PFSK-1 (cell line): ENCODE results near the gene ZNF646.

ENCODE experiments used
- FOXP2 ChIP-seq: optimal IDR thresholded peaks from 2 replicates; pipeline ENCODE3; 2011; ENCODE audit warnings: borderline replicate concordance, control low read depth, inconsistent platforms; ENCODE audit not compliant: insufficient read depth; ENCODE audit errors: extremely low read length, extremely low read depth
- POLR2AphosphoS5 ChIP-seq: IDR thresholded peaks from 2 replicates; pipeline ENCODE4 v1.6.1; 2012; ENCODE audit warnings: low read depth, mild to moderate bottlenecking, control low read depth, low read length, moderate library complexity
- REST ChIP-seq, 2 experiments: IDR thresholded peaks; 2 replicates each; pipeline versions ENCODE4 v1.6.1 to v1.8.0; 2011 to 2012; ENCODE audit warnings: low read depth in 2 of 2, low read length in 2 of 2, control low read depth in 1 of 2, inconsistent platforms in 1 of 2, mild to moderate bottlenecking in 1 of 2, moderate library complexity in 1 of 2; ENCODE audit not compliant: insufficient read depth in 1 of 2
- SIN3A ChIP-seq: IDR thresholded peaks from 2 replicates; pipeline ENCODE4 v1.6.1; 2012; ENCODE audit warnings: mild to moderate bottlenecking, low read length, moderate library complexity, borderline replicate concordance; ENCODE audit not compliant: insufficient read depth
- TAF1 ChIP-seq: IDR thresholded peaks from 2 replicates; pipeline ENCODE4 v1.6.1; 2012; ENCODE audit warnings: low read length, control low read depth, borderline replicate concordance; ENCODE audit not compliant: insufficient read depth

Gene ZNF646

GRCh38 chr16:31127182-31127581 lies 53.0 kb downstream of the ZNF646 start:
- no peak for TF ChIP-seq POLR2AphosphoS5

GRCh38 chr16:31128711-31129567 lies 54.7 kb downstream of the ZNF646 start:
- TF ChIP-seq REST (IDR thresholded peaks at IDR 0.05; ENCODE audit: insufficient read depth in 1 of 2, low read depth in 2 of 2, low read length in 2 of 2), result no peak

GRCh38 chr16:31129568-31130335 lies 55.5 kb downstream of the ZNF646 start:
- TF ChIP-seq TAF1 (no peak), REST (IDR thresholded peaks at IDR 0.05; ENCODE audit: insufficient read depth in 1 of 2, low read depth in 2 of 2, low read length in 2 of 2) (no peak), FOXP2 (no peak), POLR2AphosphoS5 (no peak), SIN3A (no peak)

GRCh38 chr16:31130336-31130891 lies 56.2 kb downstream of the ZNF646 start:
- TF ChIP-seq SIN3A, result no peak
- no peak for TF ChIP-seq FOXP2
- no peak for TF ChIP-seq POLR2AphosphoS5
- TF ChIP-seq TAF1, result no peak
- TF ChIP-seq REST (IDR thresholded peaks at IDR 0.05; ENCODE audit: insufficient read depth in 1 of 2, low read depth in 2 of 2, low read length in 2 of 2), result no peak

GRCh38 chr16:31130899-31131298 lies 56.7 kb downstream of the ZNF646 start:
- TF ChIP-seq FOXP2 (no peak), TAF1 (no peak), POLR2AphosphoS5 (no peak), REST (IDR thresholded peaks at IDR 0.05; ENCODE audit: insufficient read depth in 1 of 2, low read depth in 2 of 2, low read length in 2 of 2) (no peak)
